Liver (tissue), 9 donors: ENCODE measurements around the gene BID. TPM values are rescaled to one million over a fixed set of nuclear protein-coding genes. Genes with fewer than 3 reads are reported as not detected.

Experiments used
- DNase-seq: peaks from one replicate; pipeline ENCODE4 v3.0.0-alpha.2; 2017; ENCODE audit warnings: low spot score
- H3K27ac ChIP-seq, 2 donors: one replicate each; pipeline ENCODE4 v1.7.0; 2013; ENCODE audit warnings: inconsistent platforms in 2 of 2, low read length in 2 of 2, control low read depth in 1 of 2, low read depth in 1 of 2, mild to moderate bottlenecking in 1 of 2
- H3K27me3 ChIP-seq, 4 donors: one replicate each; pipeline versions ENCODE4 v1.6.1 to v1.7.0; 2013; ENCODE audit warnings: low read length in 3 of 4, inconsistent platforms in 1 of 4, mild to moderate bottlenecking in 1 of 4, moderate library complexity in 1 of 4; ENCODE audit not compliant: control insufficient read depth in 4 of 4, insufficient read depth in 4 of 4
- H3K36me3 ChIP-seq, 4 donors: one replicate each; pipeline versions ENCODE4 v1.6.1 to v1.7.0; 2013; ENCODE audit warnings: low read length in 3 of 4, mild to moderate bottlenecking in 3 of 4, low read depth in 1 of 4, moderate library complexity in 1 of 4; ENCODE audit not compliant: control insufficient read depth in 4 of 4, insufficient read depth in 3 of 4
- H3K4me1 ChIP-seq, 4 donors: one replicate each; pipeline versions ENCODE4 v1.6.1 to v1.7.0; 2013; ENCODE audit warnings: low read length in 3 of 4, mild to moderate bottlenecking in 3 of 4, moderate library complexity in 1 of 4; ENCODE audit not compliant: control insufficient read depth in 4 of 4, insufficient read depth in 4 of 4
- H3K4me3 ChIP-seq, 3 donors: one replicate each; pipeline versions ENCODE4 v1.6.1 to v1.7.0; 2013; ENCODE audit warnings: low read length in 3 of 3, control low read depth in 1 of 3, low read depth in 1 of 3, mild to moderate bottlenecking in 1 of 3
- H3K9ac ChIP-seq, 2 donors: one replicate each; pipeline ENCODE4 v1.7.0; 2013; ENCODE audit warnings: low read length in 2 of 2, mild to moderate bottlenecking in 2 of 2, moderate library complexity in 2 of 2, control low read depth in 1 of 2, low read depth in 1 of 2
- H3K9me3 ChIP-seq, 4 donors: one replicate each; pipeline versions ENCODE4 v1.6.1 to v1.7.0; 2013; ENCODE audit warnings: low read length in 3 of 4; ENCODE audit not compliant: control insufficient read depth in 4 of 4
- EGR1 ChIP-seq, 2 donors: IDR thresholded peaks; 2 replicates each; pipeline ENCODE4 v1.6.1; 2016 to 2018; ENCODE audit warnings: antibody characterized with exemption in 2 of 2, low read depth in 2 of 2
- FOXA1 ChIP-seq: IDR thresholded peaks from 2 replicates; pipeline ENCODE4 v1.6.1; 2016; ENCODE audit warnings: antibody characterized with exemption
- FOXA2 ChIP-seq: IDR thresholded peaks from 2 replicates; pipeline ENCODE4 v1.6.1; 2016; ENCODE audit warnings: antibody characterized with exemption
- GABPA ChIP-seq, 2 donors: IDR thresholded peaks in 1 of 2; conservative IDR thresholded peaks in 1 of 2; 2 replicates each; pipeline ENCODE4 v1.6.1; 2016; ENCODE audit warnings: antibody characterized with exemption in 2 of 2, mild to moderate bottlenecking in 1 of 2, moderate library complexity in 1 of 2
- HNF4A ChIP-seq, 2 donors: conservative IDR thresholded peaks; 2 replicates each; pipeline ENCODE4 v1.6.1; 2016; ENCODE audit warnings: antibody characterized with exemption in 2 of 2, mild to moderate bottlenecking in 2 of 2
- HNF4G ChIP-seq: IDR thresholded peaks from 2 replicates; pipeline ENCODE4 v1.6.1; 2016; ENCODE audit warnings: antibody characterized with exemption
- JUND ChIP-seq, 2 donors: IDR thresholded peaks; 2 replicates each; pipeline ENCODE4 v1.6.1; 2016; ENCODE audit warnings: antibody characterized with exemption in 2 of 2
- MAX ChIP-seq: IDR thresholded peaks from 2 replicates; pipeline ENCODE4 v1.6.1; 2016; ENCODE audit warnings: antibody characterized with exemption
- NR2F2 ChIP-seq: IDR thresholded peaks from 2 replicates; pipeline ENCODE4 v1.6.1; 2016; ENCODE audit warnings: antibody characterized with exemption
- RAD21 ChIP-seq, 2 donors: IDR thresholded peaks; 2 replicates each; pipeline ENCODE4 v1.6.1; 2016; ENCODE audit warnings: antibody characterized with exemption in 2 of 2, mild to moderate bottlenecking in 2 of 2
- REST ChIP-seq: IDR thresholded peaks from 2 replicates; pipeline ENCODE4 v1.6.1; 2016; ENCODE audit warnings: antibody characterized with exemption, mild to moderate bottlenecking
- RXRA ChIP-seq, 2 donors: IDR thresholded peaks; 2 replicates each; pipeline ENCODE4 v1.6.1; 2017 to 2018; ENCODE audit warnings: antibody characterized with exemption in 2 of 2, mild to moderate bottlenecking in 1 of 2
- SP1 ChIP-seq: IDR thresholded peaks from 2 replicates; pipeline ENCODE4 v1.6.1; 2018; ENCODE audit warnings: antibody characterized with exemption, mild to moderate bottlenecking
- TAF1 ChIP-seq: conservative IDR thresholded peaks from 2 replicates; pipeline ENCODE4 v1.6.1; 2016; ENCODE audit warnings: antibody characterized with exemption, mild to moderate bottlenecking
- YY1 ChIP-seq: IDR thresholded peaks from 2 replicates; pipeline ENCODE4 v1.6.1; 2016; ENCODE audit warnings: antibody characterized with exemption, mild to moderate bottlenecking
- WGBS: extraction: QIAGEN DNeasy Blood & Tissue Kit; methylation state at CpG from one replicate; pipeline ENCODE4 v1.1.7; 2013; 5-methylcytosine and 5-hydroxymethylcytosine counted together
- polyA plus RNA-seq, 2 donors: library from polyadenylated mRNA; stranded (reverse) in 1 of 2; unstranded in 1 of 2; fragments of 200-250 nt in 1 of 2; fragments of >200 nt in 1 of 2; fragmentation: Nextera tagmentation in 1 of 2; extraction: Ambion mirVana in 1 of 2; gene quantifications; one replicate each; pipeline versions ENCODE4 v1.2.1 to v1.2.3, GENCODE V29; 2013 to 2015
- total RNA-seq, 2 donors: library from RNA; depleted of rRNA; stranded (reverse); fragments of >200 nt; gene quantifications; one replicate each; pipeline ENCODE4 v1.2.3, GENCODE V29; 2014
- TF ChIP-seq, protein P1 (sequence below): fragments of 150-350 bp; IDR thresholded peaks from 2 replicates; pipeline ENCODE4 v1.5.1; 2017; ENCODE audit warnings: improper control_type of control experiment, low read depth, low read length; ENCODE audit not compliant: missing input control
- TF ChIP-seq, protein P2 (sequence below): IDR thresholded peaks from 2 replicates; pipeline ENCODE4 v1.6.1; 2016; ENCODE audit warnings: antibody characterized with exemption
- donor health status: healthy.
- donor health status: healthy.
- donor health status: healthy.
- donor health status: healthy.
- donor health status: healthy.

BID gene
- total and polyA plus RNA-seq, 4 donors, result 28.7 to 66.9 (median 52.6) TPM

DNA sequence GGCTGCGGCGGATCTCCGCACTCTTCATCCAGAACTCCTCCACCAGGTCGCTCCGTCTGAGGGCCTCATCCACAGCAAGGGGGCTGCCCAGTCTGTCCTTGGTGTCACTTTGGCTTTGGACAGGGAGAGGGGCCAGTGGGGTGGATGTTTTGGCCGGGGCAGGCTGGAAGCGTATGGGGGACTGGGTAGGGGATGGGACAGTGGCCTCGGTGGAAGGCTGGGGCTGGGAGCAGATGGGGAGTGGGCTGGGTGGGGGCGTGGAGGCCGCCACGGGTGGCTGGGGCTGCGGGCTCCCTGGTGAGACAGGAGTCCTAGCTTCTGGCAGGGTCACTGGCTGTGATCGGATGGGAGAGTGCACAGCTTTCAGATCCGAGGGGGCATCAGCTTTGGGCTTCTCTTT, 44.4 kb upstream of the BID start:
- Histone ChIP-seq H3K9me3 (no peaks in the 10 kb centered on the region), H3K27ac (no peak overlapping the region), H3K9ac (no peak overlapping the region), H3K27me3 (no peaks in the 10 kb centered on the region), H3K4me1 (no peaks in the 10 kb centered on the region), H3K4me3 (no peak overlapping the region), H3K36me3 (peaks cover 24 to 68% (median 32%) of the 10 kb centered on the region in 4 donors)
- DNase-seq, result no peak
- 95% methylated on average over 14 of the region's 14 CpGs for WGBS
- TF ChIP-seq HNF4A (conservative IDR thresholded peaks at IDR 0.05) (no peak), YY1 (no peak), FOXA2 (no peak), TAF1 (no peak), EGR1 (IDR thresholded peaks at IDR 0.05; ENCODE audit: low read depth in 2 of 2) (no peak), GABPA (IDR thresholded peaks at IDR 0.05 in 1 of 2, conservative IDR thresholded peaks at IDR 0.05 in 1 of 2) (no peak), RAD21 (IDR thresholded peaks at IDR 0.05) (no peak), JUND (IDR thresholded peaks at IDR 0.05) (no peak), FOXA1 (no peak), REST (no peak), NR2F2 (no peak), SP1 (no peak)
- TF ChIP-seq, protein P1, sequence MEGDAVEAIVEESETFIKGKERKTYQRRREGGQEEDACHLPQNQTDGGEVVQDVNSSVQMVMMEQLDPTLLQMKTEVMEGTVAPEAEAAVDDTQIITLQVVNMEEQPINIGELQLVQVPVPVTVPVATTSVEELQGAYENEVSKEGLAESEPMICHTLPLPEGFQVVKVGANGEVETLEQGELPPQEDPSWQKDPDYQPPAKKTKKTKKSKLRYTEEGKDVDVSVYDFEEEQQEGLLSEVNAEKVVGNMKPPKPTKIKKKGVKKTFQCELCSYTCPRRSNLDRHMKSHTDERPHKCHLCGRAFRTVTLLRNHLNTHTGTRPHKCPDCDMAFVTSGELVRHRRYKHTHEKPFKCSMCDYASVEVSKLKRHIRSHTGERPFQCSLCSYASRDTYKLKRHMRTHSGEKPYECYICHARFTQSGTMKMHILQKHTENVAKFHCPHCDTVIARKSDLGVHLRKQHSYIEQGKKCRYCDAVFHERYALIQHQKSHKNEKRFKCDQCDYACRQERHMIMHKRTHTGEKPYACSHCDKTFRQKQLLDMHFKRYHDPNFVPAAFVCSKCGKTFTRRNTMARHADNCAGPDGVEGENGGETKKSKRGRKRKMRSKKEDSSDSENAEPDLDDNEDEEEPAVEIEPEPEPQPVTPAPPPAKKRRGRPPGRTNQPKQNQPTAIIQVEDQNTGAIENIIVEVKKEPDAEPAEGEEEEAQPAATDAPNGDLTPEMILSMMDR, result no peak
- TF ChIP-seq, protein P2, sequence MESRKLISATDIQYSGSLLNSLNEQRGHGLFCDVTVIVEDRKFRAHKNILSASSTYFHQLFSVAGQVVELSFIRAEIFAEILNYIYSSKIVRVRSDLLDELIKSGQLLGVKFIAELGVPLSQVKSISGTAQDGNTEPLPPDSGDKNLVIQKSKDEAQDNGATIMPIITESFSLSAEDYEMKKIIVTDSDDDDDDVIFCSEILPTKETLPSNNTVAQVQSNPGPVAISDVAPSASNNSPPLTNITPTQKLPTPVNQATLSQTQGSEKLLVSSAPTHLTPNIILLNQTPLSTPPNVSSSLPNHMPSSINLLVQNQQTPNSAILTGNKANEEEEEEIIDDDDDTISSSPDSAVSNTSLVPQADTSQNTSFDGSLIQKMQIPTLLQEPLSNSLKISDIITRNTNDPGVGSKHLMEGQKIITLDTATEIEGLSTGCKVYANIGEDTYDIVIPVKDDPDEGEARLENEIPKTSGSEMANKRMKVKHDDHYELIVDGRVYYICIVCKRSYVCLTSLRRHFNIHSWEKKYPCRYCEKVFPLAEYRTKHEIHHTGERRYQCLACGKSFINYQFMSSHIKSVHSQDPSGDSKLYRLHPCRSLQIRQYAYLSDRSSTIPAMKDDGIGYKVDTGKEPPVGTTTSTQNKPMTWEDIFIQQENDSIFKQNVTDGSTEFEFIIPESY, result no peak

- Histone ChIP-seq H3K27ac (no peak overlapping the region), H3K9ac (no peak overlapping the region), H3K9me3 (no peaks in the 10 kb centered on the region), H3K4me1 (no peaks in the 10 kb centered on the region), H3K4me3 (no peak overlapping the region), H3K36me3 (peaks cover 22 to 72% (median 31%) of the 10 kb centered on the region in 4 donors), H3K27me3 (no peaks in the 10 kb centered on the region)
- DNase-seq, result no peak
- WGBS, result 95% methylated on average over 25 of the region's 25 CpGs
- TF ChIP-seq TAF1 (no peak), EGR1 (IDR thresholded peaks at IDR 0.05; ENCODE audit: low read depth in 2 of 2) (no peak), MAX (no peak), REST (no peak), HNF4G (no peak), GABPA (IDR thresholded peaks at IDR 0.05 in 1 of 2, conservative IDR thresholded peaks at IDR 0.05 in 1 of 2) (no peak), RXRA (IDR thresholded peaks at IDR 0.05) (no peak), YY1 (no peak), HNF4A (conservative IDR thresholded peaks at IDR 0.05) (no peak), RAD21 (IDR thresholded peaks at IDR 0.05) (no peak)
- TF ChIP-seq, protein P1, result no peak
Measured at GRCh38 chr22:17818180-17818579, 43.9 kb upstream of the BID start.
